GM11168 (cell line): ENCODE data around the gene NUP62.
"Not testable (repeated sequence)": the region's sequence is repeated elsewhere in the genome, so short reads cannot be mapped to it uniquely, and the experiment has no call there.

Experiments used
- in situ Hi-C: fragments of 300-500 bp; cut with MboI; formaldehyde crosslinking; loops from one replicate; pipeline ENCODE4 v1.12.0; 2022; ENCODE audit warnings: low sequenced_read_pairs; ENCODE audit not compliant: unreplicated experiment

NUP62 gene

GRCh38 chr19:49927526-49928264 lies 1.6 kb downstream of the NUP62 start:
- in situ Hi-C loops = no loop called here

GRCh38 chr19:49926515-49926914 lies 2.8 kb downstream of the NUP62 start:
- in situ Hi-C loops = no loop called here

- in situ Hi-C loops = no loop called here
These were observed 3.8 kb downstream of the NUP62 start for GRCh38 chr19:49925486-49925885.

GRCh38 chr19:49924881-49925210 lies 4.5 kb downstream of the NUP62 start:
- in situ Hi-C loops = not testable (repeated sequence)

GRCh38 chr19:49924004-49924880 lies 5.1 kb downstream of the NUP62 start:
- in situ Hi-C loops = no loop called here

- in situ Hi-C loops = no loop called here
These were observed 6.0 kb downstream of the NUP62 start for GRCh38 chr19:49923055-49924003.

- in situ Hi-C loops = no loop called here
These were observed 7.2 kb downstream of the NUP62 start for GRCh38 chr19:49921871-49922795.

- in situ Hi-C loops = no loop called here
These were observed 8.5 kb downstream of the NUP62 start for GRCh38 chr19:49920624-49921363.

GRCh38 chr19:49918089-49918488 lies 11.2 kb downstream of the NUP62 start:
- in situ Hi-C loops = no loop called here

GRCh38 chr19:49916839-49917733 lies 12.2 kb downstream of the NUP62 start:
- in situ Hi-C loops = no loop called here

GRCh38 chr19:49915271-49915670 lies 14.0 kb downstream of the NUP62 start:
- in situ Hi-C loops = no loop called here

- in situ Hi-C loops = no loop called here
These were observed 15.6 kb downstream of the NUP62 start for GRCh38 chr19:49913720-49914119.

GRCh38 chr19:49912965-49913685 lies 16.2 kb downstream of the NUP62 start:
- in situ Hi-C loops = no loop called here

- in situ Hi-C loops = no loop called here
These were observed 17.7 kb downstream of the NUP62 start for GRCh38 chr19:49911381-49912145.

- in situ Hi-C loops = no loop called here
These were observed 19.1 kb downstream of the NUP62 start for GRCh38 chr19:49910179-49910578.
